ENCODE results near the gene TMEM91.

DNA sequence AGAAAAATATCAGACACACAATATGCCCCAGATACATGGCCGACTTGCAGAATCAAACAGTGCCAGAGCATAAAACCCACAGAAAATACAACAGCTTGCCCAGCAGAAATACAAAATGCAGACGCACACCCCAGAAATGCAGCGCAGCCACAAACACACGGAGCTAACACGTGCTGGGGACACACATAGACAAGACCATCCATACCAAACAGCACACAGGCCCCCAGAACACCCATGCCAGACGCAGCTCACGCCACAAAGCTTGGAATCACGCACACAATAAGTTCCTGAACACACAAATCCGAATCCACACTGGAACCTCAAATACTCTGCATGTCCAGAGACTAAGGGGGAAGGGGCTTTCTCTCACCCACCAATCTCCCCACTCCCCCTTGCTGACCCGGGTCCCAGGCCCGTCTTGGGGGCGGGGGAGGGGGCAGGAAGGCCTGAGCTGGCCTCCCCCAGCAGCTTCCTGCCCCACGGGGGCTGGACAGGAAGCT, 49.2 kb upstream of the TMEM91 start:
- TF ChIP-seq, protein P1, sequence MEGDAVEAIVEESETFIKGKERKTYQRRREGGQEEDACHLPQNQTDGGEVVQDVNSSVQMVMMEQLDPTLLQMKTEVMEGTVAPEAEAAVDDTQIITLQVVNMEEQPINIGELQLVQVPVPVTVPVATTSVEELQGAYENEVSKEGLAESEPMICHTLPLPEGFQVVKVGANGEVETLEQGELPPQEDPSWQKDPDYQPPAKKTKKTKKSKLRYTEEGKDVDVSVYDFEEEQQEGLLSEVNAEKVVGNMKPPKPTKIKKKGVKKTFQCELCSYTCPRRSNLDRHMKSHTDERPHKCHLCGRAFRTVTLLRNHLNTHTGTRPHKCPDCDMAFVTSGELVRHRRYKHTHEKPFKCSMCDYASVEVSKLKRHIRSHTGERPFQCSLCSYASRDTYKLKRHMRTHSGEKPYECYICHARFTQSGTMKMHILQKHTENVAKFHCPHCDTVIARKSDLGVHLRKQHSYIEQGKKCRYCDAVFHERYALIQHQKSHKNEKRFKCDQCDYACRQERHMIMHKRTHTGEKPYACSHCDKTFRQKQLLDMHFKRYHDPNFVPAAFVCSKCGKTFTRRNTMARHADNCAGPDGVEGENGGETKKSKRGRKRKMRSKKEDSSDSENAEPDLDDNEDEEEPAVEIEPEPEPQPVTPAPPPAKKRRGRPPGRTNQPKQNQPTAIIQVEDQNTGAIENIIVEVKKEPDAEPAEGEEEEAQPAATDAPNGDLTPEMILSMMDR (IDR thresholded peaks at IDR 0.05; ENCODE audit: insufficient read depth, low read length, poor library complexity, severe bottlenecking) = no peak
- TF ChIP-seq EZH2phosphoT487 (conservative IDR thresholded peaks at IDR 0.05; ENCODE audit: low read length) = no peak

Data from SU-DHL-6 (cell line).